B cell (primary cell): ENCODE results near the gene AKAP6. TPM values are rescaled to one million over a fixed set of nuclear protein-coding genes. Genes with fewer than 3 reads are reported as not detected.

Experiments used
- ATAC-seq: fragments of 200-7000 bp; cut with Tn5 transposase; one replicate; pipeline ENCODE4 v1.10.0; 2021; ENCODE audit warnings: low read depth, mild to moderate bottlenecking, moderate number of reproducible peaks, moderate library complexity
- CTCF ChIA-PET: fragments of 350-600 bp; sonication (Branson Sonifier 250); formaldehyde crosslinking; loops from one replicate; lab custom pipeline; 2021; ENCODE audit warnings: antibody characterized with exemption, inconsistent platforms; lab: Charles Lee
- POLR2A ChIA-PET: fragments of 350-600 bp; sonication (Branson Sonifier 250); formaldehyde crosslinking; loops from one replicate; lab custom pipeline; 2021; ENCODE audit warnings: antibody characterized with exemption; lab: Charles Lee
- DNase-seq: peaks from one replicate; pipeline ENCODE4 v3.0.0; 2013
- H2AFZ ChIP-seq: 2 replicates; pipeline ENCODE4 v1.6.1; 2012; ENCODE audit warnings: mild to moderate bottlenecking, low read depth, low read length; ENCODE audit not compliant: insufficient read depth, poor library complexity, severe bottlenecking
- H3K27ac ChIP-seq, 2 donors: 1 replicate in 1 of 2; 2 replicates in 1 of 2; pipeline ENCODE4 v1.5.1; 2012 to 2013; ENCODE audit warnings: low read length in 2 of 2, mild to moderate bottlenecking in 2 of 2, moderate library complexity in 1 of 2
- H3K27me3 ChIP-seq, 4 experiments: fragments of 200-600 bp in 1 of 4; sonication (generic) in 1 of 4; replicated peaks in 1 of 4; 1 replicate in 2 of 4; 2 replicates in 2 of 4; pipeline versions ENCODE4 v1.6.1 to v1.7.0; 2013 to 2016; ENCODE audit warnings: low read length in 3 of 4, mild to moderate bottlenecking in 2 of 4, mixed read lengths in 1 of 4, moderate library complexity in 1 of 4; ENCODE audit not compliant: insufficient read depth in 4 of 4, control insufficient read depth in 3 of 4; ENCODE audit errors: control extremely low read depth in 1 of 4
- H3K36me3 ChIP-seq, 2 experiments: replicated peaks in 1 of 2; 1 replicate in 1 of 2; 2 replicates in 1 of 2; pipeline versions ENCODE4 v1.6.1 to v1.7.1; 2013; ENCODE audit warnings: low read length in 1 of 2; ENCODE audit not compliant: insufficient read depth in 2 of 2, control insufficient read depth in 1 of 2; ENCODE audit errors: control extremely low read depth in 1 of 2, extremely low read depth in 1 of 2
- H3K4me1 ChIP-seq, 2 donors: fragments of 200-600 bp in 1 of 2; sonication (generic) in 1 of 2; 1 replicate in 1 of 2; 2 replicates in 1 of 2; pipeline versions ENCODE4 v1.5.1 to v1.6.1; 2013 to 2017; ENCODE audit warnings: low read length in 2 of 2; ENCODE audit not compliant: control insufficient read depth in 2 of 2, insufficient read depth in 2 of 2
- H3K4me2 ChIP-seq: replicated peaks from 2 replicates; pipeline ENCODE3; 2012; ENCODE audit warnings: mild to moderate bottlenecking, low read depth, low read length; ENCODE audit not compliant: poor library complexity, severe bottlenecking
- H3K4me3 ChIP-seq, 5 experiments: fragments of 200-600 bp in 1 of 5; sonication (generic) in 1 of 5; 1 replicate in 3 of 5; 2 replicates in 2 of 5; pipeline versions ENCODE4 v1.5.1 to v1.7.0; 2011 to 2016; ENCODE audit warnings: low read length in 4 of 5, mild to moderate bottlenecking in 4 of 5, low read depth in 2 of 5, control low read depth in 1 of 5, moderate library complexity in 1 of 5; ENCODE audit not compliant: insufficient read depth in 1 of 5; ENCODE audit errors: control extremely low read depth in 1 of 5, extremely low read depth in 1 of 5
- H3K79me2 ChIP-seq: fragments of 200-600 bp; sonication (generic); one replicate; pipeline ENCODE4 v1.6.0; 2016; ENCODE audit warnings: low read length; ENCODE audit not compliant: control insufficient read depth, insufficient read depth
- H3K9ac ChIP-seq: fragments of 200-600 bp; sonication (generic); 2 replicates; pipeline ENCODE4 v1.6.1; 2017; ENCODE audit warnings: mild to moderate bottlenecking, low read length, moderate library complexity
- H3K9me3 ChIP-seq, 3 donors: one replicate each; pipeline versions ENCODE4 v1.6.1 to v1.7.1; 2013; ENCODE audit warnings: low read length in 2 of 3; ENCODE audit not compliant: control insufficient read depth in 2 of 3, insufficient read depth in 1 of 3; ENCODE audit errors: control extremely low read depth in 1 of 3
- H4K20me1 ChIP-seq: 2 replicates; pipeline ENCODE4 v1.6.0; 2012; ENCODE audit warnings: mild to moderate bottlenecking, low read length; ENCODE audit not compliant: insufficient read depth, control insufficient read depth, poor library complexity, severe bottlenecking
- H3K27ac Mint-ChIP-seq: one replicate; pipeline ENCODE4 v1.8.0; 2021; ENCODE audit warnings: mixed read lengths
- H3K27me3 Mint-ChIP-seq: one replicate; pipeline ENCODE4 v1.8.0; 2021; ENCODE audit warnings: mixed read lengths
- H3K4me1 Mint-ChIP-seq: one replicate; pipeline ENCODE4 v1.8.0; 2021; ENCODE audit warnings: mixed read lengths
- H3K4me3 Mint-ChIP-seq: one replicate; pipeline ENCODE4 v1.8.0; 2021; ENCODE audit warnings: mixed read lengths
- H3K9me3 Mint-ChIP-seq: one replicate; pipeline ENCODE4 v1.8.0; 2022; ENCODE audit warnings: mixed read lengths; ENCODE audit not compliant: insufficient read depth
- EZH2 ChIP-seq: IDR thresholded peaks from 2 replicates; pipeline ENCODE4 v1.6.1; 2012; ENCODE audit warnings: borderline replicate concordance, low read depth, mild to moderate bottlenecking, moderate library complexity, low read length; ENCODE audit not compliant: insufficient read depth, poor library complexity, severe bottlenecking
- WGBS: methylation state at CpG from one replicate; pipeline ENCODE4 v1.1.5; 2013; ENCODE audit warnings: missing lambda C conversion rate; ENCODE audit not compliant: insufficient coverage; 5-methylcytosine and 5-hydroxymethylcytosine counted together
- intact Hi-C: fragments of 100-400 bp; cut with micrococcal nuclease; formaldehyde crosslinking; loops from one replicate; pipeline ENCODE4 v1.10.0; 2022
- polyA plus RNA-seq: library from polyadenylated mRNA; depleted of rRNA; stranded (reverse); fragments of >200 nt; gene quantifications from 2 replicates; pipeline ENCODE4 v1.2.3, GENCODE V29; 2012
- total RNA-seq, 2 donors: library from RNA; stranded (reverse); fragments of 120-200 nt in 1 of 2; gene quantifications; 1 replicate in 1 of 2; 2 replicates in 1 of 2; pipeline versions ENCODE4 v1.2.3 to v1.2.4, GENCODE V29; 2013 to 2022
- TF ChIP-seq, protein P1 (sequence below): fragments of 200-600 bp; IDR thresholded peaks from one replicate; pipeline ENCODE4 v1.8.0; 2022; ENCODE audit warnings: antibody characterized with exemption, mild to moderate bottlenecking

Gene AKAP6
- total and polyA plus RNA-seq, 2 donors (not counting 1 experiment from before 2014, with no cell fraction given), result 1.4 to 2.8 TPM

DNA sequence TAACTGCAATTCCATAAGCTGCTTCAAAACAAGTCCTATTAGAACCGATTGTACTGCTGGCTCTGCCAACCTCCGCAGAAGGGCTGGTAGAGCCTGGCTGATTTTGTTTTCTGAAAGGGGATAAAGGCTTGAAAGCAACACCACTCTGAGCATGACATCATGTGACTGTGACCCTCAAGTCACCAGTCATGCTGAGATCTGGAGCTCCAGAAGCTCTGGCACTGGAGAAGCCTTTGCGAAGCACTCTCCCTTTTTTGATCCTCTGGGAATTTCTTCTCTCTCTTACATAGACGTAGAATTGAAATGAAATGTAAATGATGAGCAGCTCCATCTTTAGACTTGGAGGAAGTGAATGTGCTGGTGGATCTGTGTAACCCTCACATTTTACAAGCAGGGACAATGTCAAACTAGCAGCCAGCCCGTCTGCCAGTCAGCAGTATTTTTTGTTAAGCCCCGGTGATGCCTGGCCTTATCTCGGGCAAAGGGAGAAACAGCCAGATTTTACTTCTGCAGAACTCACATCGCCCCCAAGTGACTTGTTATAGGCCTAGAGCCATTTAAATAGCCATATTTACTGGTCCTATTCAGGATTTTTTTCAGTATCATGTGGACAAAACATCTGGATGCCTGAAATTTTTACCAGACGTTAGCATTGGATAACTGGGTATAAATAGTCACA, 497.4 kb downstream of the AKAP6 start:
- Histone ChIP-seq H3K27ac (no peak overlapping the region), H3K36me3 (no peaks in the 10 kb centered on the region), H3K4me2 (no peak overlapping the region), H3K4me3 (no peak overlapping the region), H3K9ac (no peak overlapping the region), H3K9me3 (no peaks in the 10 kb centered on the region), H3K79me2 (no peaks in the 10 kb centered on the region), H2AFZ (no peak overlapping the region), H4K20me1 (no peaks in the 10 kb centered on the region), H3K27me3 (no peaks in the 10 kb centered on the region), H3K4me1 (no peaks in the 10 kb centered on the region)
- ATAC-seq (no peak), DNase-seq (no peak)
- ChIA-PET POLR2A (no interaction called here), CTCF (no interaction called here)
- no peak overlapping the region for H3K4me3 Mint-ChIP-seq
- no peaks in the 10 kb centered on the region for H3K27me3 Mint-ChIP-seq
- H3K27ac Mint-ChIP-seq, result no peak overlapping the region
- TF ChIP-seq, protein P1, sequence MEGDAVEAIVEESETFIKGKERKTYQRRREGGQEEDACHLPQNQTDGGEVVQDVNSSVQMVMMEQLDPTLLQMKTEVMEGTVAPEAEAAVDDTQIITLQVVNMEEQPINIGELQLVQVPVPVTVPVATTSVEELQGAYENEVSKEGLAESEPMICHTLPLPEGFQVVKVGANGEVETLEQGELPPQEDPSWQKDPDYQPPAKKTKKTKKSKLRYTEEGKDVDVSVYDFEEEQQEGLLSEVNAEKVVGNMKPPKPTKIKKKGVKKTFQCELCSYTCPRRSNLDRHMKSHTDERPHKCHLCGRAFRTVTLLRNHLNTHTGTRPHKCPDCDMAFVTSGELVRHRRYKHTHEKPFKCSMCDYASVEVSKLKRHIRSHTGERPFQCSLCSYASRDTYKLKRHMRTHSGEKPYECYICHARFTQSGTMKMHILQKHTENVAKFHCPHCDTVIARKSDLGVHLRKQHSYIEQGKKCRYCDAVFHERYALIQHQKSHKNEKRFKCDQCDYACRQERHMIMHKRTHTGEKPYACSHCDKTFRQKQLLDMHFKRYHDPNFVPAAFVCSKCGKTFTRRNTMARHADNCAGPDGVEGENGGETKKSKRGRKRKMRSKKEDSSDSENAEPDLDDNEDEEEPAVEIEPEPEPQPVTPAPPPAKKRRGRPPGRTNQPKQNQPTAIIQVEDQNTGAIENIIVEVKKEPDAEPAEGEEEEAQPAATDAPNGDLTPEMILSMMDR, result no peak
- TF ChIP-seq EZH2, result no peak
- intact Hi-C loops, result no loop called here
- WGBS, result 90% methylated on average over 4 of the region's 9 CpGs
- H3K4me1 Mint-ChIP-seq, result no peaks in the 10 kb centered on the region
- no peaks in the 10 kb centered on the region for H3K9me3 Mint-ChIP-seq

DNA sequence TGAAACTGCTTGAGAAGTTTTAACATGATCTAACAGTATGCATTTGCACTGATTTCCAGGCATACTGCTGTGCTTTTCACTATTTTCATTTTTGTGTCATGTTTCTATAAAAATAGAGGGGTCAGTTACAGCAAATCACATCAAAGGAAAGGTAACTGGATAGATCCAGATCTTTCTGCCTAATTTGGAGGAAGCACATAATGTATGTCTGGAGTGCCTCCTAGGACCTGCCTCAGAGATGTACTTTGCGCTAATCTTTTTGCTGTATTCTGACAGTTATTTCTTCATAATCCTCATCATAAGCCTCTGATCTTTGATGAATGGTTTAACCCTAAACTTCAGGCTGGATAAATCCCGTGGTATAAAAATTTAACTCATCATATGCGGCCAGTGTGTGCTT, 498.4 kb downstream of the AKAP6 start:
- Mint-ChIP-seq H3K4me1 (no peaks in the 10 kb centered on the region), H3K9me3 (no peaks in the 10 kb centered on the region)

More for the DNA sequence above, 498.4 kb downstream of the AKAP6 start:
- intact Hi-C loops, result no loop called here
- Mint-ChIP-seq H3K27ac (no peak overlapping the region), H3K4me3 (no peak overlapping the region), H3K27me3 (no peaks in the 10 kb centered on the region)
- no peak for ATAC-seq
- Histone ChIP-seq H3K27ac (no peak overlapping the region), H3K4me3 (no peak overlapping the region), H2AFZ (no peak overlapping the region), H3K4me1 (no peaks in the 10 kb centered on the region), H3K4me2 (no peak overlapping the region), H3K36me3 (no peaks in the 10 kb centered on the region), H3K9me3 (no peaks in the 10 kb centered on the region), H4K20me1 (no peaks in the 10 kb centered on the region), H3K79me2 (no peaks in the 10 kb centered on the region), H3K27me3 (no peaks in the 10 kb centered on the region), H3K9ac (no peak overlapping the region)
- WGBS, result no CpG with 5 or more reads among the region's 3 CpGs
- DNase-seq, result no peak
- POLR2A ChIA-PET, result no interaction called here
- CTCF ChIA-PET, result no interaction called here
- TF ChIP-seq, protein P1, result no peak
- no peak for TF ChIP-seq EZH2
